T-helper 1 cell treated with Interleukin-12 subunit alpha and Interleukin-12 subunit beta and Interleukin-4 antibody, amounts not matched to agents 30 μg/mL and 1 μg/mL, for 36 hours (primary cell): ENCODE data around the gene CD80.
"Not testable (repeated sequence)": the region's sequence is repeated elsewhere in the genome, so short reads cannot be mapped to it uniquely, and the experiment has no call there.

Experiments used
- H3K27ac Mint-ChIP-seq: one replicate; pipeline ENCODE4 v1.8.0; 2021; ENCODE audit warnings: mild to moderate bottlenecking, mixed read lengths
- H3K27me3 Mint-ChIP-seq: one replicate; pipeline ENCODE4 v1.8.0; 2021; ENCODE audit warnings: low read depth, mixed read lengths
- H3K36me3 Mint-ChIP-seq: one replicate; pipeline ENCODE4 v1.8.0; 2021; ENCODE audit warnings: low read depth, mixed read lengths
- H3K4me1 Mint-ChIP-seq: one replicate; pipeline ENCODE4 v1.8.0; 2021; ENCODE audit warnings: low read depth, mixed read lengths
- H3K4me3 Mint-ChIP-seq: one replicate; pipeline ENCODE4 v1.8.0; 2021; ENCODE audit warnings: mild to moderate bottlenecking, moderate library complexity, mixed read lengths
- H3K9me3 Mint-ChIP-seq: one replicate; pipeline ENCODE4 v1.8.0; 2021; ENCODE audit warnings: mixed read lengths

Gene CD80

DNA sequence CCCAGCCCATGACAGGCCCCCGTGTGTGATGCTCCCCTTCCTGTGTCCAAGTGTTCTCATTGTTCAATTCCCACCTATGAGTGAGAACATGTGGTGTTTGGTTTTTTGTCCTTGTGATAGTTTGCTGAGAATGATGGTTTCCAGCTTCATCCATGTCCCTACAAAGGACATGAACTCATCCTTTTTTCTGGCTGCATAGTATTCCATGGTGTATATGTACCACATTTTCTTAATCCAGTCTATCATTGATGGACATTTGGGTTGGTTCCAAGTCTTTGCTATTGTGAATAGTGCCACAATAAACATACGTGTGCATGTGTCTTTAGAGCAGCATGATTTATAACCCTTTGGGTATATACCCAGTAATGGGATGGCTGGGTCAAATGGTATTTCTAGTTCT, 3.9 kb upstream of the CD80 start:
- H3K4me1 Mint-ChIP-seq = peaks cover 21% of the 10 kb centered on the region
- H3K27me3 Mint-ChIP-seq, H3K27ac Mint-ChIP-seq, H3K4me3 Mint-ChIP-seq, H3K9me3 Mint-ChIP-seq, H3K36me3 Mint-ChIP-seq: not testable (repeated sequence)

- H3K9me3 Mint-ChIP-seq = no peaks in the 10 kb centered on the region
- H3K27me3 Mint-ChIP-seq = peaks cover 5% of the 10 kb centered on the region
- peak overlapping the region; percentile 61 for H3K4me3 Mint-ChIP-seq
- H3K36me3 Mint-ChIP-seq = peaks cover 7% of the 10 kb centered on the region
- H3K27ac Mint-ChIP-seq = peak overlapping the region; percentile 95
- H3K4me1 Mint-ChIP-seq = peaks cover 30% of the 10 kb centered on the region
These were observed 3.0 kb upstream of the CD80 start for GRCh38 chr3:119562307-119562961.

GRCh38 chr3:119560160-119560559, 746 bp upstream of the CD80 start:
- Mint-ChIP-seq H3K27ac (no peak overlapping the region), H3K36me3 (peaks cover 19% of the 10 kb centered on the region), H3K9me3 (no peaks in the 10 kb centered on the region), H3K27me3 (no peaks in the 10 kb centered on the region), H3K4me3 (no peak overlapping the region), H3K4me1 (peaks cover 48% of the 10 kb centered on the region)

DNA sequence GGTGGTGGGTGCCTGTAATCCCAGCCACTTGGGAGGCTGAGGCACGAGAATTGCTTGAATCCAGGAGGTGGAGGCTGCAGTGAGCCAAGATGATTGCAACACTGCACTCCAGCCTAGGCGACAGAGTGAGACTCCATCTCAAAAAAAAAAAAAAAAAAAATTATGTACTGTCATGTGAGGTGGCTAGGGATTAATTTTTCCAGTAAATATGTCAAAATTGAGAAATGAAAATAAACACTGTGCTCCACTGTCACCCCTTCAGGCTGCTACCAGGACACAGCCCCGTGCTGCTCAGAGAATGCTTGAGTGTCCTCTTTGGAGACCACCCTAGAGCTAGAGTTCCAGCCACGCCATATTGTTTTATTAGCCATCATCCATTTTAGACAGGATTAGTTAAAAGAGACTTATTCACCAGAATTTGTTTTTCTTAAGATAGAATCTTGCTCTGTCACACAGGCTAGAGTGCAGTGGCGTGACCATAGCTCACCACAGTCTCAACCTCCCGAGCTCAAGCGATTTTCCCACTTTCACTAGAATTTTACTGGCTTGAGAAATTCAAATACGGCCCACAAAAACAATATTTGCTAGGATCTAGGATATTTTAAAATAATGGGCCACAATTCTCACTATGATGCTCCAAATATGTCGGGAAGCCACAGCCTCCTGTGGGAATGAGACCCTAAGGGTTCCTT, 642 bp downstream of the CD80 start:
- Mint-ChIP-seq H3K4me1 (peaks cover 51% of the 10 kb centered on the region), H3K9me3 (no peaks in the 10 kb centered on the region), H3K4me3 (peak overlapping the region; percentile 72), H3K27me3 (no peaks in the 10 kb centered on the region), H3K36me3 (peaks cover 19% of the 10 kb centered on the region), H3K27ac (peak overlapping the region; percentile 64)

GRCh38 chr3:119557877-119558269, 1.5 kb downstream of the CD80 start:
- Mint-ChIP-seq H3K4me3 (peak overlapping the region; percentile 72), H3K27me3 (no peaks in the 10 kb centered on the region), H3K36me3 (peaks cover 19% of the 10 kb centered on the region), H3K27ac (peak overlapping the region; percentile 75), H3K9me3 (no peaks in the 10 kb centered on the region), H3K4me1 (peaks cover 50% of the 10 kb centered on the region)

DNA sequence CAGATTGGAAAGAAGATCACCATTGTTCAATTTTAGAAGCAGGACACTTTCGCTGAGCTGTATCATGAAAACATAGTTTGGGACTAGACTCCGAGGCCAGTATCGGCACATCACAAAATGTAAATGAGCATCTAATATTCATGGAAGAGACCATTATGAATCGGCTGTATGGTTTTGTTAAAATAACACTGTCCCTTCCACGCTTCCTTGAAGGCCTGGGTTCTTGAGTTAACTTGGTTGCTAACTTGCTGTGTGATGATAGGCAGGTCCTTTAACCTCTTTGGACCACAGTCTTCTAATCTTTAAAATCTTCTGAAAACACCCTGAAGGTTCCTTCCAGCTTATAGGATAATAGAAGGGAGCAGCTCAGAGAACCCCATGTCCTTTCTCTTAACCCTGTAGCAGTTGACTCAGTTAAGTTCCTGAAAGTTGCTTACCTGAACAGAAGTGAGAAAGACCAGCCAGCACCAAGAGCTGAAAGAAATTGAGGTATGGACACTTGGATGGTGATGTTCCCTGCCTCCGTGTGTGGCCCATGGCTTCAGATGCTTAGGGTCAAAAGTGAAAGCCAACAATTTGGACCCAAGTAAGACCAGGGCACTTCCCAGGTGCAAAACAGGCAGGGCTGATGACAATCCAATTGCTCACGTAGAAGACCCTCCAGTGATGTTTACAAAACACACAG, 2.1 kb downstream of the CD80 start:
- Mint-ChIP-seq H3K27ac (peak overlapping the region; percentile 75), H3K36me3 (peaks cover 21% of the 10 kb centered on the region), H3K27me3 (no peaks in the 10 kb centered on the region), H3K9me3 (no peaks in the 10 kb centered on the region), H3K4me1 (peaks cover 45% of the 10 kb centered on the region), H3K4me3 (peak overlapping the region; percentile 72)

- Mint-ChIP-seq H3K36me3 (peaks cover 21% of the 10 kb centered on the region), H3K4me3 (peak overlapping the region; percentile 72), H3K27ac (peak overlapping the region; percentile 24), H3K4me1 (peaks cover 43% of the 10 kb centered on the region), H3K27me3 (no peaks in the 10 kb centered on the region), H3K9me3 (no peaks in the 10 kb centered on the region)
These were observed 3.5 kb downstream of the CD80 start for GRCh38 chr3:119555929-119556328.

- no peaks in the 10 kb centered on the region for H3K27me3 Mint-ChIP-seq
- peaks cover 23% of the 10 kb centered on the region for H3K36me3 Mint-ChIP-seq
- H3K4me1 Mint-ChIP-seq = peaks cover 43% of the 10 kb centered on the region
- peak overlapping the region; percentile 24 for H3K27ac Mint-ChIP-seq
- H3K9me3 Mint-ChIP-seq = no peaks in the 10 kb centered on the region
- peak overlapping the region; percentile 72 for H3K4me3 Mint-ChIP-seq
These were observed 4.1 kb downstream of the CD80 start for GRCh38 chr3:119555309-119555735.

DNA sequence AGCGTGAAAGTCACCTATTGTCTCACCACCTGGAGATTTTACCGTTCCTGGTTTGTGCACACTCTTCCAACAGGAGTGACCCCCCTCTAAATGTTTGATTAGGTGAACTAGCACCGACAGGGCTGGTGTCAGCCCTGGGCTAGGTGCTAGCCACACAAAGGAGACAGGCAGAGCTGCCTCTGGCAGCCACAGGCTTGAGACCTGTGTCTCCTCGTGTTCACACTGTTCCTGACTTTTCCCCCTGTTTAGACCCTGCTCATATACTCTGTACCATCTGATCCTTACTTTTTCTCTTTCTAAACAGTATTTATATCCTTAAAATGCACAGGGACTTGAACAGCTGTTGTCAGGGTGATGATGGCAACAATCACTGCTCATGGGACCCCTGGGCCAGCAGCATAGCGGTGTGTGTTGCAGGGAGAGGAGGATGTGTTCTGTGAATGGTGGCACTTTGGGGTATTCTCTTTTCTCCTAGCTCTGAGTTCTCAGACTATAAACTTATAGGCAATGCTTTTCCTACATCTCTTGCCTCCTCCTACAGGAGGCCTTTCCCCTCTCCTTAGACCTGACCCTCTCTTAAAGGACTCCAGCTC, 5.5 kb downstream of the CD80 start:
- H3K27me3 Mint-ChIP-seq = no peaks in the 10 kb centered on the region
- no peak overlapping the region for H3K27ac Mint-ChIP-seq
- no peaks in the 10 kb centered on the region for H3K9me3 Mint-ChIP-seq
- H3K36me3 Mint-ChIP-seq = peaks cover 23% of the 10 kb centered on the region
- peaks cover 37% of the 10 kb centered on the region for H3K4me1 Mint-ChIP-seq
- no peak overlapping the region for H3K4me3 Mint-ChIP-seq

- not testable (repeated sequence) for H3K4me3 Mint-ChIP-seq, H3K27me3 Mint-ChIP-seq, H3K9me3 Mint-ChIP-seq, H3K27ac Mint-ChIP-seq
- H3K36me3 Mint-ChIP-seq = peaks cover 20% of the 10 kb centered on the region
- H3K4me1 Mint-ChIP-seq = peaks cover 33% of the 10 kb centered on the region
These were observed 6.5 kb downstream of the CD80 start for GRCh38 chr3:119552928-119553327.

DNA sequence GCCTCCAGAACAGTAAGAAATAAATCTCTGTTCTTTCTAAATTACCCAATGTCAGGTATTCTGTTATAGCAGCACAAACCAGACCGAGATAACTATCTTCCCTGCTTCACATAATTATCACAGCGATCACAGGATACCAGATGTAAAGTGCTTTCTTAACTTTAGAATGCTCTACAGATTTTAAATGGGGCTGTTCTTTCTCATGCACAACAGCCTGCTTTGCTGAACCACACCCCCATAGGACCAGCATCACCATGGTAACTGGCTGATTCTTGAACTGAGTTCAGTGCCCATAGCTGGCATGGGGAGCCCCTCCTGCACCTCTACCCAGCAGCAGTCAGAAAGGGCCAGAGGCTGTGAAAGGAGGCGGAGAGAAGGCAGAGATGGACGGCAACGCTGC, 7.8 kb downstream of the CD80 start:
- no peaks in the 10 kb centered on the region for H3K9me3 Mint-ChIP-seq
- H3K4me1 Mint-ChIP-seq = peaks cover 20% of the 10 kb centered on the region
- H3K27ac Mint-ChIP-seq = no peak overlapping the region
- H3K4me3 Mint-ChIP-seq = no peak overlapping the region
- peaks cover 20% of the 10 kb centered on the region for H3K36me3 Mint-ChIP-seq
- no peaks in the 10 kb centered on the region for H3K27me3 Mint-ChIP-seq

- H3K4me1 Mint-ChIP-seq = peaks cover 7% of the 10 kb centered on the region
- H3K4me3 Mint-ChIP-seq = no peak overlapping the region
- H3K36me3 Mint-ChIP-seq = peaks cover 9% of the 10 kb centered on the region
- no peaks in the 10 kb centered on the region for H3K27me3 Mint-ChIP-seq
- H3K9me3 Mint-ChIP-seq = no peaks in the 10 kb centered on the region
- no peak overlapping the region for H3K27ac Mint-ChIP-seq
These were observed 9.1 kb downstream of the CD80 start for GRCh38 chr3:119550192-119550910.

DNA sequence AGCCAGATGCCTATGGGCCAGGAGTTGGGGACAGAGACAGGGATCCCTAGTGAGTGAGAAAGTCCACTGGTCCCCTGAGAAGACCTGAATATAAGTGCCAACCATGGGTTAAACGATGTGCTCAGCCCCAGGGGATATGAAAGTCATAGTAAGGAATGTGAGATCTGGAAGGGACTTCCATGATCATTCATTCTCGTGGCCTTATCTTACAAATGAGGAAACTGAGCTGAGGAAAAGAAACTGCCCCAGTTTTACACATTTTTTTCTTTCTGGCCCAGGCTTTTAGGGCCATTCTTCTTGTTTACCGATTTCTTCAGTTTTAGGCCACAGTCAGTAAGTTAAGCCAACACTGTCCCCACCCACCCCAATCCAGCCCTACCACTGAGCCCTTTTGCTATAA, 11.1 kb downstream of the CD80 start:
- no peaks in the 10 kb centered on the region for H3K27me3 Mint-ChIP-seq
- H3K9me3 Mint-ChIP-seq = no peaks in the 10 kb centered on the region
- H3K4me1 Mint-ChIP-seq = peaks cover 3% of the 10 kb centered on the region
- no peak overlapping the region for H3K4me3 Mint-ChIP-seq
- H3K36me3 Mint-ChIP-seq = peaks cover 11% of the 10 kb centered on the region
- H3K27ac Mint-ChIP-seq = no peak overlapping the region

GRCh38 chr3:119547227-119547626, 12.2 kb downstream of the CD80 start:
- Mint-ChIP-seq H3K36me3 (peaks cover 16% of the 10 kb centered on the region), H3K4me3 (no peak overlapping the region), H3K27ac (no peak overlapping the region), H3K4me1 (peaks cover 3% of the 10 kb centered on the region), H3K9me3 (no peaks in the 10 kb centered on the region), H3K27me3 (no peaks in the 10 kb centered on the region)
